OCI-LY3 (cell line): ENCODE measurements around the gene IPPK.

Experiments used
- CTCF ChIP-seq: fragments of 200-600, 300-600 bp; sonication (generic); IDR thresholded peaks from 2 replicates; pipeline ENCODE4 v1.5.1; 2014; ENCODE audit warnings: antibody characterized with exemption, low read length, low read depth
- EZH2phosphoT487 ChIP-seq: fragments of 200-600 bp; shearing (Covaris generic); IDR thresholded peaks from 2 replicates; pipeline ENCODE4 v1.6.1; 2018; ENCODE audit warnings: antibody characterized with exemption, mixed run types, low read depth

GRCh38 chr9:92615790-92616189 is 54.1 kb downstream of the IPPK start:
- TF ChIP-seq CTCF (no peak), EZH2phosphoT487 (no peak)
